Stimulated activated CD8-positive, alpha-beta memory T cell treated with anti-CD3 and anti-CD28 coated beads, Interleukin-2, amount 100 ng/mL, for 1 hour (primary cell): Measurements from ENCODE around the gene ELF5.
A peak's percentile ranks its signal among the peaks of the same experiment; 100 is the strongest.

ENCODE experiments used
- DNase-seq, 2 donors: peaks; one replicate each; pipeline ENCODE4 v3.0.0-alpha.2; 2020; ENCODE audit warnings: low read depth in 2 of 2

The ELF5 gene

GRCh38 chr11:34454308-34455032 lies 59.1 kb downstream of the ELF5 start:
- DNase-seq = no peak

DNA sequence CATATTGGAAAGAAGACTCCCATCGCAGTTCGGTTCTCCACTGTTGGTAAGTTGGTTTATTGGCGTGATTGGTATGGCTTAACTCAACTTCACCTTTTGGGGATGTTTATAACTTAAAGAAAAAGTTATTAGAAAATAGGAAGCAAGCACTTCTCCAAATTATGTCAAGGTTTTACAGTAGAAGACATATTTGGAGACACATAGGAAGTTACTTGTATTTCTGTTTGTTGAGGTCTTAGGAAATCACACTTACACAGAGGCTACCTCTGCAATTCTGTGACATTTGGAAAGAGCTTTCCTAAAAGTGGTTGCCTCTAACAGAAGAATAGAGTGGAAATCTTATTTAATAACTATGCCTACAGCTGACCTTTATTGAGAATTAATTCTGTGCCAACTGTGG lies 62.5 kb downstream of the ELF5 start:
- no peak for DNase-seq

DNA sequence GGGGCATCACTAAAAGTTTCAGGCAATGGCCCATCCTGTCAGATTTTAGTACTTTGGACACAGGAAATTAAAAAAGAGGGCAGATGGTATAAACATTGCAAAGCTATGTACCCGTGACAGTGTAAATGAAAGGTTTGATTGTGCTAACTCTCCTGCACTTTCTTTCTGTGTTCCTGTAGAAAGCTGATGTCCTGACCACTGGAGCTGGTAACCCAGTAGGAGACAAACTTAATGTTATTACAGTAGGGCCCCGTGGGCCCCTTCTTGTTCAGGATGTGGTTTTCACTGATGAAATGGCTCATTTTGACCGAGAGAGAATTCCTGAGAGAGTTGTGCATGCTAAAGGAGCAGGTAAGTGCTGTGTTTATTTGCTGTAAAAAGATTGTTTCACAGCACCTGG lies 64.6 kb downstream of the ELF5 start:
- DNase-seq = no peak

DNA sequence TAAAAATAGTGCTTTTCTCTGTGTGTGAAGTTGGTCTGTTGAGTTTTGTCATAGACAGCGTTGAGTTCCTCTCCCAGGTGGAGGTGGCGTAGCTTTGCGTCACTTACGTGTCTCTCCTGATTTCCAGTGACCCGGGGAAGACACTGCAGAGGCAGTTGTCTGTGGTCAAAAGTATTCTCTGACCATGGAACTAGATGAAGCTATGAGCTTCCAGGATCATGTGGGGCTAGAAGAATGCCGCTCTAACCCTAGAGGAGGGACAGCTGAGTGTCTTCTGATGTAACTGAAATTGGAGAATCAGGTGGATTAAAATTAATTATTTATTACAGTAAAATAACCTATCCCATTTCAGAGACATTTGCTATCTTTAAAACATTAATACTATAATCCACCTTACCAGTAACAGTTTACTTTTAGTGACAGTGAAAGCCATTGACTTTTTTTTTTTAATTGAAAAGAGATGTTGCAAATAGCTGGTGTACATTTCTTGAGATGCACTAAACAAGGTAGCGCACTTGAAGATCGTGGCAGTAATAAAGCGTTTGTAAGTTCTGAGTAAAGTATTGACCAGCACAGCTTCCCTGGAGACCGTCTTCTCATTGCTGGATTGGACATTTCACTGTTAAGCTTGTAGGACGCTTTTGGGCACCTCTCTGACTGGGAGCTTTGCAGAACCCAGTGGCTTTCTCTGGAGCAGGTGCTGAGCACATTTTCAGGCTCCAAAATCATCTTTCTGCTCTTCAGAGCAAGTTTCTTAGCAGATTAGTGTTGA lies 65.2 kb downstream of the ELF5 start:
- no peak for DNase-seq

- no peak for DNase-seq
Observed at GRCh38 chr11:34447044-34447443, 66.5 kb downstream of the ELF5 start.

DNA sequence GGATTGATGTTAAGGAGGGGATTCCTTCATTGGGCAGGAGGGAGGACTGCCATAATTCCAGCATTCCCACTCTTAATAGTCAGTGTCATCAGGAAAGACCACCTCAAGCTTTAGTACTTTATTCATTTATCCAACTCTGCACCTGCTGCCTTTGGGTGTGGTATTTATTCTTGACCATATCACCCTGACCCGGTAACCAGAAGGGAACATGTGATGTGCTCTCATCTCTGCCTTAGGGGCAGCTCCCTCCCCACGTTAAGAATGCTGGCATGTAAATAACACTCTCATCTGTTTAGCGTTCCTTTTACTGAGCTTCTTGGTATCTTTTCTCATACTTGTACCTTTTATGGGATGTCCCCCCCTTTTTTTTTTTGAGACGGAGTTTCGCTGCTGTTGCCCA lies 67.2 kb downstream of the ELF5 start:
- DNase-seq = no peak

GRCh38 chr11:34445956-34446355 lies 67.6 kb downstream of the ELF5 start:
- DNase-seq = no peak

DNA sequence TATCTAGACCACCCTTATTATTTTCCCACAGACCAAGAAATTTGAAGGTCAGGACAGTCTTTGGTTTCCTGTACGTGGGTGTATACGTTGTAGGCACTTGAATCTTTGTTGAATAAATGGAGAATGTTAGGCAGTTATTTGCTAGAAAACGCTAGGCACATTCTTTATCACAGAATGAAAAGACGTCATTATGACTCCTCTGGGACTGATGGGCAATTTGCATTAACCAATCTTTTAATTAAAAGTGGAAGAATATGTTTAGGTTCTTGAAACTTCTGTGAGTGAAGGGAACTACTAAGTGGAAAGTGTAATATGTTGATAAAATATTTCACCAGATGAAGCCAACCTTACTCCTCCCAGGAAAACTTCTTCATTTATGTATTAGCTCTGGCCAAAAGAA lies 69.2 kb downstream of the ELF5 start:
- no peak for DNase-seq

DNA sequence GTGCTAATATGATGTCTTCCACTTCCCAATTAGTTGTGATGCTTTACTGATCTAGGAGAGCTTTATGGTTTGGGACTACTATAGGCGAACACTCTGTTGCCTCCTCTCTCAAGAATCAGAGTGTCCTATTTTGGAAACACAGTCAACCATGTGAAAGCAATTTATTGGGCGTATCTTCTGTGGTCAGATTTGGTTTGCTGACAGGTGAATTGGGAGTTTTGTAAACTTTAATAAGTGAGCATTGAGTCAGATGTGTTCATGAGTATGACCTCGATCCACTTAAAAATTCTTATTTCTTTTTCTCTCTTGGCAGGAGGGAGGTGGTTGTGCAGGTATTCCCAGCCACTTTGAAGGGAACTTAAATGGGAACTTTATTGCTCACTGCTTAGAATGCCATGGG lies 70.5 kb downstream of the ELF5 start:
- no peak for DNase-seq

DNA sequence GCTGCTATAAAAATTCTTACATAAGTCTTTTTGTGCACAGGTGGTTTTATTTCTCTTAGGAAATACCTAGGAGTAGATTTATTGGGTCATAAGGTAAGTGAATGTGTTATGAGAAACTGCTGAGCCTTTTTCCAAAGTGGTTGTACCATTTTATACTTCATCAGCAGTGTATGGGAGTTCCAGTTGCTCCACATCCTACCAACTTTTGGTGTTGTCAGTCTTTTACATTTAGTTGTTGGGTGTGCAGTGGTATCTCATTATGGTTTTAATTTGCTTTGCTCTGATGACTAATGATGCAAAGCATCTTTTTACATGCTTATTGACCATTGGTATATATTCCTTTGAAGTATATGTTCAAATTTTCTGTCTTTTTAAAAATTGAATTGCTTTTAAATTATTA lies 71.8 kb downstream of the ELF5 start:
- no peak for DNase-seq

- no peak for DNase-seq
Observed at GRCh38 chr11:34439610-34440198, 73.9 kb downstream of the ELF5 start.

GRCh38 chr11:34438529-34439507 lies 74.8 kb downstream of the ELF5 start, which contains the start of gene CAT:
Gene CAT (plus strand): TSS chr11:34438934. CDS start chr11:34439014, 80 bp downstream.
- peak; percentile 94 to 96 for DNase-seq

GRCh38 chr11:34437224-34438125 lies 76.1 kb downstream of the ELF5 start:
- no peak for DNase-seq

DNA sequence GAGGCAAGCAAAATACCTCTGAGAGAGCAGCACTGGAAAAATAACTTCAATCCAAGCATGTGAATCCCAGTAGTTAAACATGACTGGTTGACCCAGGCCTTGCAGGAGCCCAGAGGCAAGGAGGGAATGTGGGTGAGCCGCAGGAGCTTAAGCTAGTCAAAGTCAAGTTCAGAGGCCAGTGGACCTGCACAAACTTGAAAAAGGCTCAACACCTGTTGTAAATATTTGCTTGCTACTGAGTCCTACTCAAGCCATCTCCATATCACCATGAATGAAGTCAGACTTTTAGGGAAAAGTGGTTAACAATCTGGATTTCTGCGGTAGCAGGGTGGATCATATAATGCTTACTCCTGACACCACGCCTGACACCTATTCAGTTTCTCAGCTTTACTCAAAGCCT lies 79.7 kb downstream of the ELF5 start:
- DNase-seq = no peak

DNA sequence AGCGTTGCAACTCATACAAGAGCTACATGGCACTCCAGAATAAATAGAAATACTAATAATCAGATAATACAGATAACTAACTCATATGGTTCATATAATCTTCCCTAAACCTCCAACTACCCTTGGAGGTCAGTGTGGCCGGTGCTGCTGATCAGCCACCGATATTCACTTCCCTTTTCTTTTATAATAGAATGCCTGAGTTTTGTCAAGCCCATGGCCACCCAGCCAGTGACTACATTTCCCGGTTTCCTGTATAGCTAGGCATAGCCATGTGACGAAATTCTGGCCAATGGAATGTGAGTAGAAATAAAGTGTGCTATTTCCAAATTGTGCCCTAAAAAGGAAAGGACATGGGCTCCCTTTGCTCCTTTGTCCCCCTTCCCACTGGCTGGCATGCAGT lies 80.8 kb downstream of the ELF5 start:
- DNase-seq = no peak

GRCh38 chr11:34431979-34432378 lies 81.6 kb downstream of the ELF5 start:
- DNase-seq = no peak
